ENCODE measurements around the gene SAT1. TPM values are rescaled to one million over a fixed set of nuclear protein-coding genes. Genes with fewer than 3 reads are reported as not detected.

SAT1 gene
- total and polyA plus RNA-seq, 4 donors, result 606 to 2,339 (median 1,213) TPM

- H3K4me1 ChIP-seq (ENCODE audit: control insufficient read depth in 5 of 5, insufficient read depth in 5 of 5, low read length in 5 of 5), result no peaks in the 10 kb centered on the region
- ATAC-seq (ENCODE audit: insufficient read depth, low FRiP score) (no peak), DNase-seq (peak in 2 of 3 donors; percentile 44 to 50)
- H3K4me3 ChIP-seq, result peak overlapping the region; percentile 53
- H3K27me3 ChIP-seq (ENCODE audit: control insufficient read depth in 3 of 3, insufficient read depth in 3 of 3, low read length in 2 of 3), result peaks cover 0 to 3% (median 0%) of the 10 kb centered on the region in 3 donors
- H3K27ac ChIP-seq (ENCODE audit: low read depth in 1 of 2, low read length in 1 of 2), result peak overlapping the region; percentile 97 to 98
- 10 to 39% methylated on average over 21 of the region's 21 CpGs for WGBS, 2 donors
- H3K36me3 ChIP-seq (ENCODE audit: control insufficient read depth in 4 of 4, insufficient read depth in 4 of 4, low read length in 4 of 4), result peaks cover 0 to 11% (median 5%) of the 10 kb centered on the region in 4 donors
- H3K9me3 ChIP-seq (ENCODE audit: control insufficient read depth in 4 of 4, insufficient read depth in 3 of 4, low read length in 3 of 4), result no peaks in the 10 kb centered on the region
- no peak for TF ChIP-seq CTCF (IDR thresholded peaks at IDR 0.05; ENCODE audit: control extremely low read depth, extremely low read depth)
- H3K9ac ChIP-seq (ENCODE audit: insufficient read depth in 1 of 2, low read length in 2 of 2), result peak overlapping the region; percentile 41 to 63
Measured at GRCh38 chrX:23783589-23784469, 856 bp downstream of the SAT1 start.

- TF ChIP-seq CTCF (IDR thresholded peaks at IDR 0.05; ENCODE audit: control extremely low read depth, extremely low read depth), result no peak
- Histone ChIP-seq H3K9ac (ENCODE audit: insufficient read depth in 1 of 2, low read length in 2 of 2) (peak overlapping the region; percentile 16 to 63), H3K36me3 (ENCODE audit: control insufficient read depth in 4 of 4, insufficient read depth in 4 of 4, low read length in 4 of 4) (peaks cover 0 to 11% (median 5%) of the 10 kb centered on the region in 4 donors), H3K4me1 (ENCODE audit: control insufficient read depth in 5 of 5, insufficient read depth in 5 of 5, low read length in 5 of 5) (no peaks in the 10 kb centered on the region), H3K27ac (ENCODE audit: low read depth in 1 of 2, low read length in 1 of 2) (peak overlapping the region; percentile 84 to 98), H3K27me3 (ENCODE audit: control insufficient read depth in 3 of 3, insufficient read depth in 3 of 3, low read length in 2 of 3) (peaks cover 0 to 3% (median 0%) of the 10 kb centered on the region in 3 donors), H3K9me3 (ENCODE audit: control insufficient read depth in 4 of 4, insufficient read depth in 3 of 4, low read length in 3 of 4) (no peaks in the 10 kb centered on the region), H3K4me3 (peak overlapping the region; percentile 22)
- ATAC-seq (ENCODE audit: insufficient read depth, low FRiP score) (no peak), DNase-seq (peak in 1 of 3 donors; percentile 42)
- 25 to 45% methylated on average over 8 of the region's 8 CpGs for WGBS, 2 donors
Measured at GRCh38 chrX:23784470-23785331, 1.7 kb downstream of the SAT1 start.

GRCh38 chrX:23785580-23785979 is 2.6 kb downstream of the SAT1 start:
- Histone ChIP-seq H3K9ac (ENCODE audit: insufficient read depth in 1 of 2, low read length in 2 of 2) (no peak overlapping the region), H3K27ac (ENCODE audit: low read depth in 1 of 2, low read length in 1 of 2) (no peak overlapping the region), H3K4me1 (ENCODE audit: control insufficient read depth in 5 of 5, insufficient read depth in 5 of 5, low read length in 5 of 5) (no peaks in the 10 kb centered on the region), H3K9me3 (ENCODE audit: control insufficient read depth in 4 of 4, insufficient read depth in 3 of 4, low read length in 3 of 4) (no peaks in the 10 kb centered on the region), H3K4me3 (no peak overlapping the region), H3K27me3 (ENCODE audit: control insufficient read depth in 3 of 3, insufficient read depth in 3 of 3, low read length in 2 of 3) (peaks cover 0 to 3% (median 0%) of the 10 kb centered on the region in 3 donors), H3K36me3 (ENCODE audit: control insufficient read depth in 4 of 4, insufficient read depth in 4 of 4, low read length in 4 of 4) (peaks cover 0 to 11% (median 5%) of the 10 kb centered on the region in 4 donors)
- DNase-seq (no peak), ATAC-seq (ENCODE audit: insufficient read depth, low FRiP score) (no peak)
- no peak for TF ChIP-seq CTCF (IDR thresholded peaks at IDR 0.05; ENCODE audit: control extremely low read depth, extremely low read depth)
- WGBS, 2 donors, result 57 to 89% methylated on average over 2 of the region's 2 CpGs
